Measurements from ENCODE around the gene PILRB.

The PILRB gene

DNA sequence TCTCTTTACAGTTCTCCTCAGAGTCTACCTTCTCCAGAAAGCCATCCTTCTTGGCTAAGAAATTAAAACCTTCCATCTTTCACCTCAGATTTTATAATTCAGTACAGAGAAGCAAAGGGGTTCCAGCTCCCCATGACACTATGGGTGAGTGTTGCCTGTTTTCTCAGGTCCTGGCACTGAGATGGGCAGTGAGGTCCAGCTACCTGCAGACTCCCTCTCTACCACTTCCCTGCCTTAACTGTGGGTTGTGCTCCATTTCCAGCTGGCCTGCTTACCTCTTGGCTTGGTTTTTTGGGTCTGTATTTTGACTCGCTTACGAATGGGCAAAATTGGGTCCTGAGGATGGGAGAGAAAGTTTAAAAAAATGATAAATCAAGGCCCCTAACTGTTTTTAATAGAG is 44.3 kb downstream of the PILRB start:
- TF ChIP-seq, protein P1, sequence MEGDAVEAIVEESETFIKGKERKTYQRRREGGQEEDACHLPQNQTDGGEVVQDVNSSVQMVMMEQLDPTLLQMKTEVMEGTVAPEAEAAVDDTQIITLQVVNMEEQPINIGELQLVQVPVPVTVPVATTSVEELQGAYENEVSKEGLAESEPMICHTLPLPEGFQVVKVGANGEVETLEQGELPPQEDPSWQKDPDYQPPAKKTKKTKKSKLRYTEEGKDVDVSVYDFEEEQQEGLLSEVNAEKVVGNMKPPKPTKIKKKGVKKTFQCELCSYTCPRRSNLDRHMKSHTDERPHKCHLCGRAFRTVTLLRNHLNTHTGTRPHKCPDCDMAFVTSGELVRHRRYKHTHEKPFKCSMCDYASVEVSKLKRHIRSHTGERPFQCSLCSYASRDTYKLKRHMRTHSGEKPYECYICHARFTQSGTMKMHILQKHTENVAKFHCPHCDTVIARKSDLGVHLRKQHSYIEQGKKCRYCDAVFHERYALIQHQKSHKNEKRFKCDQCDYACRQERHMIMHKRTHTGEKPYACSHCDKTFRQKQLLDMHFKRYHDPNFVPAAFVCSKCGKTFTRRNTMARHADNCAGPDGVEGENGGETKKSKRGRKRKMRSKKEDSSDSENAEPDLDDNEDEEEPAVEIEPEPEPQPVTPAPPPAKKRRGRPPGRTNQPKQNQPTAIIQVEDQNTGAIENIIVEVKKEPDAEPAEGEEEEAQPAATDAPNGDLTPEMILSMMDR (IDR thresholded peaks at IDR 0.05; ENCODE audit: borderline replicate concordance, insufficient read depth, low read depth, low read length): no peak
- H3K4me3 ChIP-seq (ENCODE audit: low read depth, low read length): no peak overlapping the region

DNA sequence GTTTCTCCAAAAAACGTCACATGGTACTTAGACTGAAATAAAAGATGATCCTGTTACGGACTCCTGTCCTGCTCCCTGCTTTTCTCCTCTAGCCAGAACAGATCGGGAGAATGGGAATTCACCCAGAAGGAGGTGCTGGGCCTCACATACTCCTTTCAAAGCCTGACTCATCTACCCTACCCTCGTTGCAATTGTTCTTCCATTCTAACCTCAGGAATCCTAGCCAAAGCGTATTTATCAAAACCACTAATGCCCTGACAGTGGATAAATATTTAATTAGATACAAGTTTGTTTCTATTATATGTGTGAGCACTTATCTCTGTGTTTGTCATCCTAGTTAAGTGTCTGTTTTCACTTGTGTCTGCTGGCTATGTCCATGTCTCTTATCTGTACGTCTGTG is 48.9 kb downstream of the PILRB start:
- TF ChIP-seq, protein P1 (IDR thresholded peaks at IDR 0.05; ENCODE audit: borderline replicate concordance, insufficient read depth, low read depth, low read length): no peak
- no peak overlapping the region for H3K4me3 ChIP-seq (ENCODE audit: low read depth, low read length)

DNA sequence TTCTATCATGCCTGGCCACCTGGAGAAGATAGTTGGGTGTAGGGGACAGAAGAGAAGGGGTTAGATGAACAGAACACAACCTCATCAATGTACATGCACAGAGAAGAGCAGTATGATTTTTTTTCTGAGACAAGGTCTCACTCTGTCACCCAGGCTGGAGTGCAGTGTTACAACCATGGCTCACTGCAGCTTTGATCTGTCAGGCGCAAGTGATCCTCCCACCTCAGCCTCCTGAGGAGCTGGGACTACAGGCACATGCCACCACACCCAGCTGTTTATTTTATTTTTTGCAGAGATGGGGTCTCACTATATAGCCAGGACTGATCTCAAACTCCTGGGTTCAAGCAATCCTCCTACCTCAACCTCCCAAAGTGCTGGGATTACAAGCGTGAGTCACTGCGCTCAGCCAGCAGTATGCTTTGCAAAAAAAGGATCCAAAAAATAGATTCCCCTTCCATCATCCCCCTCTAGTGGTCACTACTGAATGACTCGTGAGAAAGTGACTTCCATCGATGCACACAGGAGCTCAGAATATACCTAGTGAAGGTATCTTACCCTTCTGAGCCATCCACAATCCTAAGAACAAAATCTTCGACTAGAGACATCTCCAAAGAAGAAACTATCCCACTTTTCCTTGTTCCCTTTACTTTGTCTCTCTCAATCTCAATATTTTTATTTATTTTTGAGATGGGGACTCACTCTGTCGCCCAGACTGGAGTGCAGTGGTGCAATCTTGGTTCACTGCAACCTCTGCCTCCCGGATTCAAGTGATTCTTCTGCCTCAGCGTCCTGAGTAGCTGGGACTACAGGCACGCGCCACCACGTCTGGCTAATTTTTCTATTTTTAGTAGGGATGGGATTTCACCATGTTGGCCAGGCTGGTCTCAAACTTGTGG is 49.6 kb downstream of the PILRB start:
- TF ChIP-seq, protein P1 (IDR thresholded peaks at IDR 0.05; ENCODE audit: borderline replicate concordance, insufficient read depth, low read depth, low read length): peak; percentile 61; the same call in 1 of the 2 replicates
- no peak overlapping the region for H3K4me3 ChIP-seq (ENCODE audit: low read depth, low read length)

DNA sequence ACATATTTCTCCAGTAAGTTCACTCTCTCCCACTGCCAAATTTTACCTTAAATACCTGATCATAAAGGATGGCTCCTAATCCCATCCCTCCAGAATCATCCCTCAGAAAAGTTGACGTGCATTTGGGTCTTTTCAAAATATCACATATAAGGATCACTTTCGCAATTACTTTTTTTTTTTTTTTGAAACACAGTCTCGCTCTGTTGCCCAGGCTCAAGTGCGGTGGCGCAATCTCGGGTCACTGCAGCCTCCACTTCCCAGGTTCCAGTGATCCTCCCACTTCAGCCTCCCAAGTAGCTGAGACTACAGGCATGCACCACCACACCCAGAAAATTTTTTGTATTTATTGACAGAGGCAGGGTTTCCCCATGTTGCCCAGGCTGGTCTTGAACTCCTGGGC is 53.2 kb downstream of the PILRB start:
- TF ChIP-seq, protein P1 (IDR thresholded peaks at IDR 0.05; ENCODE audit: borderline replicate concordance, insufficient read depth, low read depth, low read length): no peak
- no peak overlapping the region for H3K4me3 ChIP-seq (ENCODE audit: low read depth, low read length)

DNA sequence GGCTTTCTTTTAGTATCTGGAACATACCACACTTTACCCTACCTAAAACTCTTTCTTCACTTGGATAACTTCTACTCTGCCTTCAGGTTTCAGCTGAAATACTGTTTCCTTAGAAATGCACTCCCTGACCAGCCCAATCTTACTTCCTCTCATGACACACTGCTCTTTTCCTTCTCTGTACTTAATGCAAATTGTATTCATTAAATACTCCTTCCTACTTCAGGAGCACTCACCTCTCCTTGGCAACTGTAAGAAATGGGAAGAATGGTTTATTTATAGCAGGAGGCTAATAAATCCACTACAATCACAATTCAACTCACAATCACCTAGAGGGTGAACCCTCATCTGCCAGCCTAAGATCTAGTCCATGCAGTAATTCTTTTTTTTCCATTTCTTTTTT is 55.4 kb downstream of the PILRB start:
- TF ChIP-seq, protein P1 (IDR thresholded peaks at IDR 0.05; ENCODE audit: borderline replicate concordance, insufficient read depth, low read depth, low read length): no peak
- no peak overlapping the region for H3K4me3 ChIP-seq (ENCODE audit: low read depth, low read length)

DNA sequence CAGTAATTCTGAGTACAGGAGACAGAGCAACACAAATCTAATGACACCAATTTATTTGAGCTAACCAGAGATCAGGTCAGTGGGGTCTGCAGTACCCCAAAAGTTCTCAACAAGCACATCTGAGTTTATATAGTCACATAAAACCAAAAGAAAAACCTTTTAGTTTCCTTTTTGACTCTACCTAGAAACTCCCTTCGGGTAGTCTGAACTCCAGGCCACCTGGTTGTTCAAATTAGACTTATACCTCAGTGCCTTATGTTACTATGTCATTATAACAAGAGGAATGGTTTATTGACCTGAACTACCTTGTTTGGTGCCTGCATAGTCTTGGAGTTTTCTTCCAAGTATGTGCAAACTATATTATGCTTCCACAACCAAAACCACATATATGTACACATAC is 56.0 kb downstream of the PILRB start:
- TF ChIP-seq, protein P1 (IDR thresholded peaks at IDR 0.05; ENCODE audit: borderline replicate concordance, insufficient read depth, low read depth, low read length): no peak
- no peak overlapping the region for H3K4me3 ChIP-seq (ENCODE audit: low read depth, low read length)

DNA sequence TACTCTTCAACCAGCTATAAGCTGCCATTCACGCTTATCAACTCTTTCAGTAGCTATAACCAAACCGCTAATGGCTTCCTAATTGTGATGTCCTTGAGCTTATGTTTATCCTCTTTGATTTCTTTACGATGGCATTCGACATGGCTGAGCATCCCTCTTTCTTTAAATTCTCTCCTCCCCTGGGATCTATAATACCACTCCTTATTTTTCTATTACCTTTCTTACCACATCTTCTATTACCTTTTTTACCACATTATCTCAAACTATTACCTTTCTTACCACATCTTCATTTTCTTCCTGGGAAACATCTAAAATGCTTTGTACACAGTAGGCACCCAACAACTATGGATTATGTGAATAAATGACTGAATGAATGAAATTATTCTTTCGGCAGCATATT is 57.5 kb downstream of the PILRB start:
- H3K4me3 ChIP-seq (ENCODE audit: low read depth, low read length): no peak overlapping the region
- TF ChIP-seq, protein P1 (IDR thresholded peaks at IDR 0.05; ENCODE audit: borderline replicate concordance, insufficient read depth, low read depth, low read length): no peak

Measured in GM12875 (cell line).